ENCODE results near the gene RNF135. TPM values are rescaled to one million over a fixed set of nuclear protein-coding genes. Genes with fewer than 3 reads are reported as not detected.
A peak's percentile ranks its signal among the peaks of the same experiment; 100 is the strongest.

The RNF135 gene
- total RNA-seq, 1 donor from 2014 or later, result 25.3 TPM

- no peak for DNase-seq
Observed at GRCh38 chr17:30952638-30953393, 18.0 kb upstream of the RNF135 start.

DNA sequence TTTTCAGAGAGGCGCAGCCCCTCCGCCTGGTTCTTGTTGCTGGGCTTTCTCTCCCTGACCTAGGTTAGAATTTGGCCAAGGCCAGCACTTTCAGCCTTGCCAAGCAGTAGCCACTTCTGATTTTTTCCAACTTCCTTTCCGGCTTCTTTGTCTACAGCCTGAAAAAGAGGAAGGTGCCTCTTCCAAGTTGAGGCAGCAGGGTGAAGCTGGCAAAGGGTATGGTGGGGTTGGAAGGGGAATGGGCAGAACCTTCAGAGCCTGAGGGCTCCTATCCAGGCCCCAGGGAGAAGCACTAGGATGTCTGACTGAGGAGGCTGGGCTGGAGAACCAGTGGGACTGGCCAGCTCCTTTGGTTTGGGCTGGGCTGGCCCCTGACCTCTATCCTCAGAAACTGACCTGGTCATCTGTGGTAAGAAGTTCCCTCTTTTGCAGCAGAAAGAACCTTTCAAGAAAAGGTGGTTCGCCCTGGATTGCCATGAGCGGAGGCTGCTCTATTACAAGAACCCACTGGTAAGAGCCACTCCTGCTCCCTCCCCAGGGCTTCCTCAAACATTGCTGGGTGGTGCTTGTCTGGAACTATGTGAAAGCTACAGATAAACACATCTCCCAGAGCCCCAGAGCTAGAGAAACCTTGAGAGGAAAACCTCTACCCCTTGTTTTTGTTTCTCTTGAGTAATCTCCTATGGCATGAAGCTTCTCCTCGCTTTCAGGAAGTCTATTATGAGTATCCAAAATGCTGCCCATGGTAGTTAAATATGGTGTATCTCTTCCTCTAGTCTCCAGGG, 16.6 kb upstream of the RNF135 start:
- H3K27ac ChIP-seq, result peak overlapping the region; percentile 69
- H3K27me3 ChIP-seq, result no peaks in the 10 kb centered on the region
- peaks cover 51% of the 10 kb centered on the region for H3K4me1 ChIP-seq
- ATAC-seq, result peak; percentile 66
- TF ChIP-seq, protein P1, sequence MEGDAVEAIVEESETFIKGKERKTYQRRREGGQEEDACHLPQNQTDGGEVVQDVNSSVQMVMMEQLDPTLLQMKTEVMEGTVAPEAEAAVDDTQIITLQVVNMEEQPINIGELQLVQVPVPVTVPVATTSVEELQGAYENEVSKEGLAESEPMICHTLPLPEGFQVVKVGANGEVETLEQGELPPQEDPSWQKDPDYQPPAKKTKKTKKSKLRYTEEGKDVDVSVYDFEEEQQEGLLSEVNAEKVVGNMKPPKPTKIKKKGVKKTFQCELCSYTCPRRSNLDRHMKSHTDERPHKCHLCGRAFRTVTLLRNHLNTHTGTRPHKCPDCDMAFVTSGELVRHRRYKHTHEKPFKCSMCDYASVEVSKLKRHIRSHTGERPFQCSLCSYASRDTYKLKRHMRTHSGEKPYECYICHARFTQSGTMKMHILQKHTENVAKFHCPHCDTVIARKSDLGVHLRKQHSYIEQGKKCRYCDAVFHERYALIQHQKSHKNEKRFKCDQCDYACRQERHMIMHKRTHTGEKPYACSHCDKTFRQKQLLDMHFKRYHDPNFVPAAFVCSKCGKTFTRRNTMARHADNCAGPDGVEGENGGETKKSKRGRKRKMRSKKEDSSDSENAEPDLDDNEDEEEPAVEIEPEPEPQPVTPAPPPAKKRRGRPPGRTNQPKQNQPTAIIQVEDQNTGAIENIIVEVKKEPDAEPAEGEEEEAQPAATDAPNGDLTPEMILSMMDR (IDR thresholded peaks at IDR 0.05), result no peak
- DNase-seq, result peak; percentile 59
- intact Hi-C loops (cut with DNase I), result no loop called here
- no peaks in the 10 kb centered on the region for H3K36me3 ChIP-seq
- H3K9me3 ChIP-seq, result no peaks in the 10 kb centered on the region
- no peak overlapping the region for H3K4me3 ChIP-seq

More at GRCh38 chr17:30952638-30953393, 18.0 kb upstream of the RNF135 start:
- H3K4me1 ChIP-seq, result peaks cover 43% of the 10 kb centered on the region
- H3K27ac ChIP-seq, result peak overlapping the region; percentile 69
- intact Hi-C loops (cut with DNase I), result no loop called here
- H3K4me3 ChIP-seq, result no peak overlapping the region
- ATAC-seq, result peak; percentile 57
- H3K9me3 ChIP-seq, result no peaks in the 10 kb centered on the region
- TF ChIP-seq, protein P1 (IDR thresholded peaks at IDR 0.05), result no peak
- H3K27me3 ChIP-seq, result no peaks in the 10 kb centered on the region
- H3K36me3 ChIP-seq, result no peaks in the 10 kb centered on the region

DNA sequence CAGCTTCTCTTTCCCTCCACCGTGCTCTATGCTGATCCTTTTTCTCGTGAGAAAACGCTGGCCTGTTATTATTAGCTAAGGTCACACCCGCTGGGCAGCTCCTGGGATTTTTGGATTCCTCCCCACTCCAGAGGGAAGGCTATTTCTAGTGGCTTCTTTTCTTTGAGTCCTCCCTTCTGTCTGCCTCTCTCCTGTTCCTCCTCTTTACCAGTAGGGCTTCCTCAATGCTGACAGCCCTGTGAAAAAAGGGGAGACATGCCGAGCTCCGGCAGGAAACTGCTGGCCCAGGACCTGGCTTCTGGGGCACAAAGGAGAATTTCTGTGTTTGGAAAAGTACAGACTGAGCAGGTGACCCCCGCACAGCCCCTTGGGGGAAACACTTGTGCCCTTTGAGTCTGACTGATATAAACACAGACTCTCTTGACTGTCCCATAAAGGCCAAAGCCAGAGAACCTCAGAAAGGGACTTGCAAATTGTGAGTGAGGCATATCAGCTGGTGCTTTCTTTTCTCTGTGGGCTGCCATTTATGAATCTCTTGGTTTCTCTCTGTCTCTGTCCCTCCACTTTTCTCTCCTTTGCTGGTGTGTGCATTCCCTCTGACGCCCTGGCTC, 14.0 kb upstream of the RNF135 start:
- peak overlapping the region; percentile 66 for H3K27ac ChIP-seq
- no peak overlapping the region for H3K4me3 ChIP-seq
- no peaks in the 10 kb centered on the region for H3K9me3 ChIP-seq
- TF ChIP-seq, protein P1 (IDR thresholded peaks at IDR 0.05), result no peak
- intact Hi-C loops (cut with DNase I), result no loop called here
- peaks cover 38% of the 10 kb centered on the region for H3K4me1 ChIP-seq
- no peaks in the 10 kb centered on the region for H3K36me3 ChIP-seq
- DNase-seq (peak; percentile 36), ATAC-seq (no peak)
- H3K27me3 ChIP-seq, result no peaks in the 10 kb centered on the region

- H3K27me3 ChIP-seq, result no peaks in the 10 kb centered on the region
- no peak for ATAC-seq
- H3K9me3 ChIP-seq, result no peaks in the 10 kb centered on the region
- peak overlapping the region; percentile 66 for H3K27ac ChIP-seq
- TF ChIP-seq, protein P1 (IDR thresholded peaks at IDR 0.05), result no peak
- peaks cover 38% of the 10 kb centered on the region for H3K4me1 ChIP-seq
- intact Hi-C loops (cut with DNase I), result no loop called here
- no peaks in the 10 kb centered on the region for H3K36me3 ChIP-seq
- peak; percentile 42 for DNase-seq
- H3K4me3 ChIP-seq, result no peak overlapping the region
Observed at GRCh38 chr17:30957741-30958140, 13.1 kb upstream of the RNF135 start.

- peak overlapping the region; percentile 68 for H3K27ac ChIP-seq
- H3K4me3 ChIP-seq, result no peak overlapping the region
- peaks cover 37% of the 10 kb centered on the region for H3K4me1 ChIP-seq
- no peaks in the 10 kb centered on the region for H3K9me3 ChIP-seq
- no peaks in the 10 kb centered on the region for H3K27me3 ChIP-seq
- DNase-seq, result peak; percentile 70
- intact Hi-C loops (cut with DNase I), result no loop called here
- no peaks in the 10 kb centered on the region for H3K36me3 ChIP-seq
- peak; percentile 56 for ATAC-seq
- TF ChIP-seq, protein P1 (IDR thresholded peaks at IDR 0.05), result no peak
Observed at GRCh38 chr17:30958187-30958586, 12.7 kb upstream of the RNF135 start.

All from upper lobe of right lung (tissue), 1 donor.